Dermis blood vessel endothelial cell (primary cell): ENCODE data around the gene TMEM208. TPM values are rescaled to one million over a fixed set of nuclear protein-coding genes. Genes with fewer than 3 reads are reported as not detected.

Source experiments
- total RNA-seq: library from RNA; depleted of rRNA; stranded (reverse); fragments of >200 nt; gene quantifications from 2 replicates; pipeline ENCODE4 v1.2.3, GENCODE V29; 2014

The TMEM208 gene
- total RNA-seq, 1 donor from 2014 or later: 31.7 TPM

Other genes starting within 250 kb of the TMEM208 start
- gene CES4A, start 238.5 kb upstream of the TMEM208 start, total RNA-seq: 1.4 and 1.7 TPM in 2 replicates
- 96.5 and 124 TPM in 2 replicates for gene CBFB, start 198.0 kb upstream of the TMEM208 start, total RNA-seq
- gene PHAF1, start 117.2 kb upstream of the TMEM208 start, total RNA-seq: 14.8 and 22.3 TPM in 2 replicates
- gene B3GNT9, start 76.1 kb upstream of the TMEM208 start, total RNA-seq: 3.5 and 5.3 TPM in 2 replicates
- gene TRADD, start 67.2 kb upstream of the TMEM208 start, total RNA-seq: 18.2 and 26.5 TPM in 2 replicates
- 7.8 and 9.0 TPM in 2 replicates for gene FBXL8, start 67.2 kb upstream of the TMEM208 start, total RNA-seq
- gene HSF4, start 62.4 kb upstream of the TMEM208 start, total RNA-seq: 0.65 and 2.0 TPM in 2 replicates
- gene NOL3, start 56.6 kb upstream of the TMEM208 start, total RNA-seq: 8.6 and 8.8 TPM in 2 replicates
- gene MATCAP1, start 43.2 kb upstream of the TMEM208 start, total RNA-seq: 7.1 and 11.4 TPM in 2 replicates
- 45.8 and 50.7 TPM in 2 replicates for gene EXOC3L1, start 37.0 kb upstream of the TMEM208 start, total RNA-seq
- gene E2F4, start 35.0 kb upstream of the TMEM208 start, total RNA-seq: 93.1 and 104 TPM in 2 replicates
- gene ELMO3, start 28.0 kb upstream of the TMEM208 start, total RNA-seq: 0.74 and 1.9 TPM in 2 replicates
- 25.5 and 37.4 TPM in 2 replicates for gene FHOD1, start 20.4 kb downstream of the TMEM208 start, total RNA-seq
- 0.56 and 1.2 TPM in 2 replicates for gene SLC9A5, start 21.8 kb downstream of the TMEM208 start, total RNA-seq
- 10.0 and 16.5 TPM in 2 replicates for gene PLEKHG4, start 52.4 kb downstream of the TMEM208 start, total RNA-seq
- under 0.01 TPM in 1 of 2 replicates, not detected in the other for gene KCTD19, start 99.6 kb downstream of the TMEM208 start, total RNA-seq
- gene LRRC36, start 99.7 kb downstream of the TMEM208 start, total RNA-seq: not detected in 2 replicates
- gene TPPP3, start 166.4 kb downstream of the TMEM208 start, total RNA-seq: 0.19 TPM in 1 of 2 replicates, not detected in the other
- gene ZDHHC1, start 189.3 kb downstream of the TMEM208 start, total RNA-seq: 3.7 and 6.3 TPM in 2 replicates
- 0.23 TPM in 1 of 2 replicates, not detected in the other for gene HSD11B2, start 204.0 kb downstream of the TMEM208 start, total RNA-seq